Body of pancreas (tissue), 4 donors: ENCODE measurements around the gene AQP12B.

Experiments
- CTCF ChIP-seq, 7 experiments: fragments of 450-650 bp in 4 of 7; fragments of 200-600 bp in 3 of 7; sonication (generic) in 3 of 7; IDR thresholded peaks; one replicate each; pipeline ENCODE4 v1.5.1; 2016 to 2019; ENCODE audit warnings: antibody characterized with exemption in 7 of 7
- POLR2A ChIP-seq, 3 donors: fragments of 450-650 bp; IDR thresholded peaks; one replicate each; pipeline ENCODE4 v1.6.1; 2016; ENCODE audit warnings: antibody characterized with exemption in 3 of 3, mild to moderate bottlenecking in 2 of 3

DNA sequence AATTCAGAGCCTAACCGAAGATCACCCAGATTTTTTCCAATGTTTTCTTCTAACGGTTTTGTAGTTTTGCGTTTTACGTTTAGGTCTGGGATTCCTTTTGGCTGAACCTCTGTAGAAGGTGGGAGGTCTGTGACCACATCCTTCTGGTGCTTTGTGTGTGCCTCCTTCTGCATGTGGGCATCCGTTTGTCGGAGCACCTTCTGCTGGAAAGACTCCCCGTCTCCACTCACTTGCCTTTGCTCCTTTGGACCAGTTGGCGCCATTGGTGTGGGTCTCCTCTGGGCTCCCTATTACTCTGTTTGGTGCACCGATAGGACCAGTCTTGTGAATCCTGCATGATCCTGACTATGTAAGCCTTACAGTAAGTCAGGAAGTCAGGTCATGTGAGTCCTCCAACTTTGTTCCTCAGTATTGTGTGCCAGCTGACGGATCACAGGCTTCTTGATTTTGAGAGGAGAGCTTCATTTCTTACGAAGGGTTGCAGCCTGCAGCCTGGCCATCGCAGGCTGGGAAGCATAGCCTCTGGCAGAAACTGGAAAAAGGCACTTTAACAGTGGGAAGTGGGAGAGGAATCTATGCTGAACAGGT is 22.6 kb upstream of the AQP12B start:
- TF ChIP-seq CTCF (IDR thresholded peaks at IDR 0.05) (no peak), POLR2A (IDR thresholded peaks at IDR 0.05) (no peak)
